Endothelial cell of umbilical vein (primary cell): ENCODE results near the gene NDUFAF7. TPM values are rescaled to one million over a fixed set of nuclear protein-coding genes. Genes with fewer than 3 reads are reported as not detected.
A peak's percentile ranks its signal among the peaks of the same experiment; 100 is the strongest.

ENCODE experiments used
- BruUV-seq: library from RNA; stranded (reverse); fragments of 400-500 nt; replicated peaks from 2 replicates; lab custom pipeline; 2021; lab: Mats Ljungman, UMichigan
- CTCF ChIA-PET: fragments of 300-600, 350-600 bp; sonication (Branson Sonifier 250); formaldehyde crosslinking; loops from one replicate; lab custom pipeline; 2021; ENCODE audit warnings: antibody characterized with exemption, inconsistent platforms; lab: Charles Lee
- POLR2A ChIA-PET: fragments of 300-600, 350-600 bp; sonication (Branson Sonifier 250); formaldehyde crosslinking; loops from one replicate; lab custom pipeline; 2021; ENCODE audit warnings: antibody characterized with exemption, inconsistent platforms; lab: Charles Lee
- DNase-seq: peaks from one replicate; pipeline ENCODE4 v3.0.0-alpha.2; 2011; ENCODE audit warnings: low read depth, low spot score
- FAIRE-seq: peaks from 2 replicates; lab custom pipeline; 2011; peaks lifted over from hg19 to GRCh38; lab: Jason Lieb, UNC
- H2AFZ ChIP-seq: 2 replicates; pipeline ENCODE4 v1.6.0; 2012; ENCODE audit warnings: low read depth, low read length, control low read depth, inconsistent platforms
- H3K27ac ChIP-seq: 2 replicates; pipeline ENCODE4 v1.5.1; 2011; ENCODE audit warnings: low read depth, mild to moderate bottlenecking, control low read depth, low read length, moderate library complexity; ENCODE audit not compliant: insufficient read depth
- H3K27me3 ChIP-seq, 2 experiments: 2 replicates each; pipeline versions ENCODE4 v1.6.0 to v1.6.1; 2011; ENCODE audit warnings: low read length in 2 of 2, mixed read lengths in 1 of 2; ENCODE audit not compliant: control insufficient read depth in 2 of 2, insufficient read depth in 2 of 2
- H3K36me3 ChIP-seq, 2 experiments: 2 replicates in 1 of 2; 3 replicates in 1 of 2; pipeline ENCODE4 v1.5.1; 2011; ENCODE audit warnings: low read length in 2 of 2, mild to moderate bottlenecking in 1 of 2, moderate library complexity in 1 of 2; ENCODE audit not compliant: control insufficient read depth in 2 of 2, insufficient read depth in 2 of 2; ENCODE audit errors: extremely low read depth in 1 of 2
- H3K4me1 ChIP-seq: 3 replicates; pipeline ENCODE4 v1.5.1; 2011; ENCODE audit warnings: mild to moderate bottlenecking, low read length; ENCODE audit not compliant: control insufficient read depth, insufficient read depth; ENCODE audit errors: extremely low read depth
- H3K4me2 ChIP-seq: 2 replicates; pipeline ENCODE4 v1.6.1; 2011; ENCODE audit warnings: low read length, control low read depth, mixed read lengths; ENCODE audit not compliant: insufficient read depth
- H3K4me3 ChIP-seq, 3 experiments: fragments of 200-600 bp in 1 of 3; sonication (generic), shearing (Covaris generic) in 1 of 3; replicated peaks in 1 of 3; 2 replicates each; pipeline ENCODE4 v1.5.1; 2011 to 2016; ENCODE audit warnings: control low read depth in 3 of 3, low read length in 3 of 3, mild to moderate bottlenecking in 2 of 3, inconsistent platforms in 1 of 3, low read depth in 1 of 3, moderate library complexity in 1 of 3; ENCODE audit not compliant: insufficient read depth in 1 of 3
- H3K79me2 ChIP-seq: 2 replicates; pipeline ENCODE4 v1.6.0; 2012; ENCODE audit warnings: low read length, inconsistent platforms; ENCODE audit not compliant: control insufficient read depth, insufficient read depth
- H3K9ac ChIP-seq: replicated peaks from 2 replicates; pipeline ENCODE3; 2011; ENCODE audit warnings: low read length, control low read depth; ENCODE audit not compliant: insufficient read depth; ENCODE audit errors: extremely low read depth
- H3K9me1 ChIP-seq: replicated peaks from 3 replicates; pipeline ENCODE4 v1.6.0; 2011; ENCODE audit warnings: mild to moderate bottlenecking, low read length; ENCODE audit not compliant: control insufficient read depth, insufficient read depth; ENCODE audit errors: extremely low read depth
- H3K9me3 ChIP-seq: replicated peaks from 2 replicates; pipeline ENCODE4 v1.5.1; 2012; ENCODE audit warnings: low read length, inconsistent platforms; ENCODE audit not compliant: control insufficient read depth, insufficient read depth
- H4K20me1 ChIP-seq: replicated peaks from 2 replicates; pipeline ENCODE3; 2011; ENCODE audit warnings: mild to moderate bottlenecking, low read length; ENCODE audit not compliant: control insufficient read depth, insufficient read depth; ENCODE audit errors: extremely low read depth
- EZH2 ChIP-seq: IDR thresholded peaks from 2 replicates; pipeline ENCODE4 v1.6.1; 2012; ENCODE audit warnings: borderline replicate concordance, low read depth, mild to moderate bottlenecking, moderate library complexity, low read length, inconsistent platforms; ENCODE audit not compliant: severe bottlenecking
- FOS ChIP-seq: IDR thresholded peaks from 2 replicates; pipeline ENCODE4 v1.6.1; 2011; ENCODE audit warnings: mild to moderate bottlenecking, low read length, moderate library complexity, borderline replicate concordance; ENCODE audit not compliant: insufficient read depth
- GATA2 ChIP-seq: IDR thresholded peaks from 2 replicates; pipeline ENCODE4 v1.7.0; 2011; ENCODE audit warnings: low read depth, mild to moderate bottlenecking, moderate library complexity, mixed read lengths, low read length; ENCODE audit not compliant: insufficient read length, insufficient read depth
- JUN ChIP-seq: IDR thresholded peaks from 2 replicates; pipeline ENCODE4 v1.6.1; 2011; ENCODE audit warnings: borderline replicate concordance, low read depth; ENCODE audit not compliant: insufficient read length, insufficient read depth
- MAX ChIP-seq: IDR thresholded peaks from 2 replicates; pipeline ENCODE4 v1.6.1; 2011; ENCODE audit not compliant: insufficient read depth, insufficient read length
- MYC ChIP-seq: IDR thresholded peaks from one replicate; pipeline ENCODE4 v1.6.1; 2011; ENCODE audit warnings: mild to moderate bottlenecking, low read depth, low read length
- POLR2A ChIP-seq: IDR thresholded peaks from 2 replicates; pipeline ENCODE4 v1.6.1; 2012; ENCODE audit warnings: low read depth, mild to moderate bottlenecking, control low read depth, low read length
- POLR2AphosphoS5 ChIP-seq: IDR thresholded peaks from 2 replicates; pipeline ENCODE4 v1.6.1; 2012; ENCODE audit warnings: low read depth, mild to moderate bottlenecking, control low read depth, low read length, moderate library complexity; ENCODE audit not compliant: insufficient read depth
- dilution Hi-C: fragments of 300-500 bp; cut with MboI; formaldehyde crosslinking; loops from one replicate; pipeline ENCODE4 v1.15.0; 2019; ENCODE audit warnings: low sequenced_read_pairs; ENCODE audit not compliant: extremely low pct_ligation_motif_present
- intact Hi-C: fragments of 100-400 bp; cut with micrococcal nuclease; formaldehyde crosslinking; loops from one replicate; pipeline ENCODE4 v1.10.0; 2022
- polyA plus RNA-seq, 4 experiments: library from polyadenylated mRNA; depleted of rRNA in 3 of 4; stranded (reverse) in 3 of 4; unstranded in 1 of 4; fragments of >200 nt; gene quantifications; 2 replicates each; pipeline versions ENCODE4 v1.2.1 to v1.2.3, GENCODE V29; 2011 to 2012; ENCODE audit warnings: missing spikeins in 1 of 4
- total RNA-seq: library from RNA; stranded (reverse); gene quantifications from 2 replicates; pipeline ENCODE4 v1.2.3, GENCODE V29; 2021
- TF ChIP-seq, protein P1 (sequence below), 2 donors: IDR thresholded peaks; 1 replicate in 1 of 2; 2 replicates in 1 of 2; pipeline ENCODE4 v1.5.1; 2011; ENCODE audit warnings: low read length in 2 of 2, mild to moderate bottlenecking in 2 of 2, moderate library complexity in 2 of 2, control low read depth in 1 of 2, inconsistent platforms in 1 of 2, low read depth in 1 of 2; ENCODE audit not compliant: insufficient read depth in 1 of 2; ENCODE audit errors: extremely low read depth in 1 of 2

NDUFAF7 gene
- total and polyA plus RNA-seq, 2 donors (not counting 3 experiments of a cell fraction or from before 2014, with no cell fraction given) = 11.6 to 23.4 TPM

DNA sequence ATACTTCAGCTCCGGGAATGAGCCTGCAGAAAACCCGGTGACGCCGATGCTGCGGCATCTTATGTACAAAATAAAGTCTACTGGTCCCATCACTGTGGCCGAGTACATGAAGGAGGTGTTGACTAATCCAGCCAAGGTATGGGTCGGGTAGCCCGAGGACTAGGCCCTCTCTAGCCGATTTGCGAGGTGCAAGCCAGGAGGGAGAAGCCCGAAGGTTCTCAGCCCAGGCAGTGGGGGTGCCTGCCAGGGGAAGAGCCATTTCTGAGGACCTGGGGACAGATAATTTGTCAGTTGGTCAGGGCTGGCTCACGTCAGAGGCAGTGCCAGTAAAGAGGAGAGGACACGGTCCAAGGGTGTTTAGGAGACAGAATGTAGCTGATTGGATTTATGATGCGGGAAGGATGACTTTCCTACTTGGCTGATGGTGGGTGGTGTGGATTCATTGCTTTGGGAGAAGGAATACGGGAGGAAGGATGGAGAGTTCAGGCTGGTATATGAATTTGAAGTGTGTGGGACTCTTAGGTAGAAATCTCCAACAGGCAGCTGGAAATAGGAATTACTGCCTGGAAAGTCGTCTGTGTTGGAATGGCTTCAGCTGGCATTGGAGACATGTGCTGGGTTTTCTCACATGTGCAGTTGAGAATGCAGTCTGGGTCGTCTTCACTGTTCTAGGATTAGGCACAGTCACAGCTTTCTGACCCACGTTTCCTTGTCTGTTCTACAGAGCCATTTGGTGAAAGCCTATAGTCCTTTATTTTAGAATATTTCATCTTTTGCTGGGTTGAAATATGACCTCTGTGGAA, 874 bp downstream of the NDUFAF7 start:
- peaks cover 66% of the 10 kb centered on the region for H3K79me2 ChIP-seq
- H2AFZ ChIP-seq = peak overlapping the region; percentile 55
- DNase-seq (no peak), FAIRE-seq (peak; percentile 47)
- no peaks in the 10 kb centered on the region for H4K20me1 ChIP-seq
- H3K36me3 ChIP-seq = peaks cover 6 to 7% of the 10 kb centered on the region in 2 experiments
- no peaks in the 10 kb centered on the region for H3K9me1 ChIP-seq
- H3K27ac ChIP-seq = peak overlapping the region; percentile 79
- peak overlapping the region; percentile 83 to 96 (median 90) for H3K4me3 ChIP-seq
- CTCF ChIA-PET = interaction anchor here (0.6 to 2.4 kb wide), 4 partner anchors 11 to 645 kb away, joined by 3 to 9 read pairs (median 4); no protein-coding TSS in a partner anchor
- no peaks in the 10 kb centered on the region for H3K9me3 ChIP-seq
- BruUV-seq = no TSS peak
- H3K4me1 ChIP-seq = peaks cover 22% of the 10 kb centered on the region
- TF ChIP-seq GATA2 (no peak), POLR2AphosphoS5 (no peak), FOS (no peak), MAX (no peak), POLR2A (no peak), MYC (no peak), JUN (no peak), EZH2 (no peak)
- TF ChIP-seq, protein P1, sequence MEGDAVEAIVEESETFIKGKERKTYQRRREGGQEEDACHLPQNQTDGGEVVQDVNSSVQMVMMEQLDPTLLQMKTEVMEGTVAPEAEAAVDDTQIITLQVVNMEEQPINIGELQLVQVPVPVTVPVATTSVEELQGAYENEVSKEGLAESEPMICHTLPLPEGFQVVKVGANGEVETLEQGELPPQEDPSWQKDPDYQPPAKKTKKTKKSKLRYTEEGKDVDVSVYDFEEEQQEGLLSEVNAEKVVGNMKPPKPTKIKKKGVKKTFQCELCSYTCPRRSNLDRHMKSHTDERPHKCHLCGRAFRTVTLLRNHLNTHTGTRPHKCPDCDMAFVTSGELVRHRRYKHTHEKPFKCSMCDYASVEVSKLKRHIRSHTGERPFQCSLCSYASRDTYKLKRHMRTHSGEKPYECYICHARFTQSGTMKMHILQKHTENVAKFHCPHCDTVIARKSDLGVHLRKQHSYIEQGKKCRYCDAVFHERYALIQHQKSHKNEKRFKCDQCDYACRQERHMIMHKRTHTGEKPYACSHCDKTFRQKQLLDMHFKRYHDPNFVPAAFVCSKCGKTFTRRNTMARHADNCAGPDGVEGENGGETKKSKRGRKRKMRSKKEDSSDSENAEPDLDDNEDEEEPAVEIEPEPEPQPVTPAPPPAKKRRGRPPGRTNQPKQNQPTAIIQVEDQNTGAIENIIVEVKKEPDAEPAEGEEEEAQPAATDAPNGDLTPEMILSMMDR (IDR thresholded peaks at IDR 0.05; ENCODE audit: extremely low read depth in 1 of 2, insufficient read depth in 1 of 2, low read depth in 1 of 2, low read length in 2 of 2) = no peak
- peak overlapping the region; percentile 86 for H3K4me2 ChIP-seq
- H3K9ac ChIP-seq = peak overlapping the region; percentile 81
- no peaks in the 10 kb centered on the region for H3K27me3 ChIP-seq
- dilution Hi-C loops = no loop called here
- POLR2A ChIA-PET = no interaction called here
- intact Hi-C loops = loop anchor here (5.0 kb wide), 2 partner anchors 35 to 90 kb away; partner anchors contain the start of genes CEBPZOS and PRKD3
